Measurements from ENCODE around the gene CFAP77. TPM values are rescaled to one million over a fixed set of nuclear protein-coding genes. Genes with fewer than 3 reads are reported as not detected.

Gene CFAP77
- total RNA-seq, 1 donor from 2014 or later = not detected

- intact Hi-C loops (cut with micrococcal nuclease) = loop anchor here (5.0 kb wide), 4 partner anchors 73 to 1752 kb away; partner anchors contain the start of gene PRDM12
- no peaks in the 10 kb centered on the region for H3K9me3 Mint-ChIP-seq
- DNase-seq (ENCODE audit: low spot score) = no peak
- no peak overlapping the region for H3K4me3 Mint-ChIP-seq (ENCODE audit: low read depth)
- H3K4me1 Mint-ChIP-seq (ENCODE audit: low read depth) = peaks cover 17% of the 10 kb centered on the region
- H3K36me3 Mint-ChIP-seq (ENCODE audit: low read depth) = no peaks in the 10 kb centered on the region
- H3K27ac Mint-ChIP-seq = no peak overlapping the region
- peaks cover 62% of the 10 kb centered on the region for H3K27me3 Mint-ChIP-seq (ENCODE audit: low read depth)
Observed at GRCh38 chr9:132413926-132414325, 3.9 kb downstream of the CFAP77 start.

- Mint-ChIP-seq H3K36me3 (ENCODE audit: low read depth) (no peaks in the 10 kb centered on the region), H3K4me3 (ENCODE audit: low read depth) (no peak overlapping the region), H3K4me1 (ENCODE audit: low read depth) (peaks cover 17% of the 10 kb centered on the region), H3K9me3 (no peaks in the 10 kb centered on the region), H3K27me3 (ENCODE audit: low read depth) (peaks cover 59% of the 10 kb centered on the region), H3K27ac (no peak overlapping the region)
- DNase-seq (ENCODE audit: low spot score) = no peak
- intact Hi-C loops (cut with micrococcal nuclease) = loop anchor here (5.0 kb wide), 4 partner anchors 73 to 1752 kb away; partner anchors contain the start of gene PRDM12
Observed at GRCh38 chr9:132414731-132415130, 4.7 kb downstream of the CFAP77 start.

GRCh38 chr9:132415181-132415580 is 5.2 kb downstream of the CFAP77 start:
- Mint-ChIP-seq H3K27ac (no peak overlapping the region), H3K4me3 (ENCODE audit: low read depth) (no peak overlapping the region), H3K9me3 (no peaks in the 10 kb centered on the region), H3K4me1 (ENCODE audit: low read depth) (peaks cover 17% of the 10 kb centered on the region), H3K27me3 (ENCODE audit: low read depth) (peaks cover 60% of the 10 kb centered on the region), H3K36me3 (ENCODE audit: low read depth) (no peaks in the 10 kb centered on the region)
- DNase-seq (ENCODE audit: low spot score) = no peak
- intact Hi-C loops (cut with micrococcal nuclease) = no loop called here

GRCh38 chr9:132418726-132419363 is 8.8 kb downstream of the CFAP77 start:
- Mint-ChIP-seq H3K4me3 (ENCODE audit: low read depth) (no peak overlapping the region), H3K4me1 (ENCODE audit: low read depth) (no peaks in the 10 kb centered on the region), H3K9me3 (no peaks in the 10 kb centered on the region), H3K36me3 (ENCODE audit: low read depth) (no peaks in the 10 kb centered on the region), H3K27ac (no peak overlapping the region), H3K27me3 (ENCODE audit: low read depth) (peaks cover 42% of the 10 kb centered on the region)
- intact Hi-C loops (cut with micrococcal nuclease) = no loop called here
- no peak for DNase-seq (ENCODE audit: low spot score)

GRCh38 chr9:132422574-132422973 is 12.6 kb downstream of the CFAP77 start:
- H3K27me3 Mint-ChIP-seq (ENCODE audit: low read depth) = peaks cover 55% of the 10 kb centered on the region
- no peak overlapping the region for H3K4me3 Mint-ChIP-seq (ENCODE audit: low read depth)
- no peaks in the 10 kb centered on the region for H3K9me3 Mint-ChIP-seq
- H3K4me1 Mint-ChIP-seq (ENCODE audit: low read depth) = no peaks in the 10 kb centered on the region
- intact Hi-C loops (cut with micrococcal nuclease) = no loop called here
- DNase-seq (ENCODE audit: low spot score) = no peak
- no peaks in the 10 kb centered on the region for H3K36me3 Mint-ChIP-seq (ENCODE audit: low read depth)
- no peak overlapping the region for H3K27ac Mint-ChIP-seq

GRCh38 chr9:132423503-132423902 is 13.5 kb downstream of the CFAP77 start:
- no peak for DNase-seq (ENCODE audit: low spot score)
- Mint-ChIP-seq H3K27me3 (ENCODE audit: low read depth) (peaks cover 50% of the 10 kb centered on the region), H3K27ac (no peak overlapping the region), H3K36me3 (ENCODE audit: low read depth) (no peaks in the 10 kb centered on the region), H3K9me3 (no peaks in the 10 kb centered on the region), H3K4me3 (ENCODE audit: low read depth) (no peak overlapping the region), H3K4me1 (ENCODE audit: low read depth) (no peaks in the 10 kb centered on the region)
- intact Hi-C loops (cut with micrococcal nuclease) = no loop called here

- Mint-ChIP-seq H3K36me3 (ENCODE audit: low read depth) (no peaks in the 10 kb centered on the region), H3K4me3 (ENCODE audit: low read depth) (no peak overlapping the region), H3K4me1 (ENCODE audit: low read depth) (no peaks in the 10 kb centered on the region), H3K9me3 (no peaks in the 10 kb centered on the region), H3K27ac (no peak overlapping the region), H3K27me3 (ENCODE audit: low read depth) (peaks cover 49% of the 10 kb centered on the region)
- no peak for DNase-seq (ENCODE audit: low spot score)
- intact Hi-C loops (cut with micrococcal nuclease) = no loop called here
Observed at GRCh38 chr9:132424857-132425674, 15.1 kb downstream of the CFAP77 start.

GRCh38 chr9:132425675-132426062 is 15.7 kb downstream of the CFAP77 start:
- peaks cover 54% of the 10 kb centered on the region for H3K27me3 Mint-ChIP-seq (ENCODE audit: low read depth)
- H3K4me1 Mint-ChIP-seq (ENCODE audit: low read depth) = no peaks in the 10 kb centered on the region
- H3K27ac Mint-ChIP-seq = no peak overlapping the region
- H3K9me3 Mint-ChIP-seq = no peaks in the 10 kb centered on the region
- intact Hi-C loops (cut with micrococcal nuclease) = no loop called here
- no peak overlapping the region for H3K4me3 Mint-ChIP-seq (ENCODE audit: low read depth)
- no peaks in the 10 kb centered on the region for H3K36me3 Mint-ChIP-seq (ENCODE audit: low read depth)
- no peak for DNase-seq (ENCODE audit: low spot score)

- no peak for DNase-seq (ENCODE audit: low spot score)
- Mint-ChIP-seq H3K4me3 (ENCODE audit: low read depth) (no peak overlapping the region), H3K27ac (no peak overlapping the region), H3K4me1 (ENCODE audit: low read depth) (no peaks in the 10 kb centered on the region), H3K9me3 (no peaks in the 10 kb centered on the region), H3K36me3 (ENCODE audit: low read depth) (no peaks in the 10 kb centered on the region), H3K27me3 (ENCODE audit: low read depth) (peaks cover 60% of the 10 kb centered on the region)
- intact Hi-C loops (cut with micrococcal nuclease) = no loop called here
Observed at GRCh38 chr9:132426639-132427414, 16.8 kb downstream of the CFAP77 start.

- intact Hi-C loops (cut with micrococcal nuclease) = no loop called here
- Mint-ChIP-seq H3K27me3 (ENCODE audit: low read depth) (peaks cover 38% of the 10 kb centered on the region), H3K9me3 (no peaks in the 10 kb centered on the region), H3K4me1 (ENCODE audit: low read depth) (no peaks in the 10 kb centered on the region), H3K4me3 (ENCODE audit: low read depth) (no peak overlapping the region), H3K27ac (no peak overlapping the region), H3K36me3 (ENCODE audit: low read depth) (no peaks in the 10 kb centered on the region)
- no peak for DNase-seq (ENCODE audit: low spot score)
Observed at GRCh38 chr9:132430998-132431397, 21.0 kb downstream of the CFAP77 start.

GRCh38 chr9:132434881-132435280 is 24.9 kb downstream of the CFAP77 start:
- no peak overlapping the region for H3K27ac Mint-ChIP-seq
- intact Hi-C loops (cut with micrococcal nuclease) = no loop called here
- no peaks in the 10 kb centered on the region for H3K36me3 Mint-ChIP-seq (ENCODE audit: low read depth)
- H3K27me3 Mint-ChIP-seq (ENCODE audit: low read depth) = peaks cover 29% of the 10 kb centered on the region
- no peak for DNase-seq (ENCODE audit: low spot score)
- no peaks in the 10 kb centered on the region for H3K4me1 Mint-ChIP-seq (ENCODE audit: low read depth)
- no peaks in the 10 kb centered on the region for H3K9me3 Mint-ChIP-seq
- no peak overlapping the region for H3K4me3 Mint-ChIP-seq (ENCODE audit: low read depth)

- Mint-ChIP-seq H3K27ac (no peak overlapping the region), H3K4me3 (ENCODE audit: low read depth) (no peak overlapping the region), H3K4me1 (ENCODE audit: low read depth) (no peaks in the 10 kb centered on the region), H3K36me3 (ENCODE audit: low read depth) (no peaks in the 10 kb centered on the region), H3K9me3 (no peaks in the 10 kb centered on the region), H3K27me3 (ENCODE audit: low read depth) (peaks cover 26% of the 10 kb centered on the region)
- DNase-seq (ENCODE audit: low spot score) = no peak
- intact Hi-C loops (cut with micrococcal nuclease) = no loop called here
Observed at GRCh38 chr9:132439153-132439552, 29.1 kb downstream of the CFAP77 start.

- no peak for DNase-seq (ENCODE audit: low spot score)
- H3K4me3 Mint-ChIP-seq (ENCODE audit: low read depth) = no peak overlapping the region
- no peaks in the 10 kb centered on the region for H3K9me3 Mint-ChIP-seq
- no peaks in the 10 kb centered on the region for H3K36me3 Mint-ChIP-seq (ENCODE audit: low read depth)
- no peak overlapping the region for H3K27ac Mint-ChIP-seq
- peaks cover 24% of the 10 kb centered on the region for H3K27me3 Mint-ChIP-seq (ENCODE audit: low read depth)
- intact Hi-C loops (cut with micrococcal nuclease) = no loop called here
- no peaks in the 10 kb centered on the region for H3K4me1 Mint-ChIP-seq (ENCODE audit: low read depth)
Observed at GRCh38 chr9:132440735-132441134, 30.7 kb downstream of the CFAP77 start.

Measured in activated T-helper 2 cell treated with anti-CD3 and anti-CD28 coated beads, Interferon-gamma antibody, Interleukin-2, Interleukin-4, amounts not matched to agents 10 μg/mL and 5 μg/mL and 100 μg/mL, durations not matched to agents 14 hours and 24 hours and 36 hours (primary cell).